Measurements from ENCODE around the gene CELSR1.
"Not testable (repeated sequence)": the region's sequence is repeated elsewhere in the genome, so short reads cannot be mapped to it uniquely, and the experiment has no call there.

The CELSR1 gene

GRCh38 chr22:46397951-46398350 lies 139.5 kb downstream of the CELSR1 start:
- no peak for ATAC-seq
- TF ChIP-seq OSR1 (CRISPR knock-in tag; IDR thresholded peaks at IDR 0.05), result no peak
- no peak for TF ChIP-seq TOX (CRISPR knock-in tag; IDR thresholded peaks at IDR 0.05; ENCODE audit: borderline replicate concordance)
- TF ChIP-seq POU6F1 (CRISPR knock-in tag; IDR thresholded peaks at IDR 0.05; ENCODE audit: borderline replicate concordance, low read depth), result no peak
- TF ChIP-seq ZNF8 (CRISPR knock-in tag; IDR thresholded peaks at IDR 0.05), result no peak
- TF ChIP-seq ZNF70 (CRISPR knock-in tag; IDR thresholded peaks at IDR 0.05), result no peak
- TF ChIP-seq TSHZ2 (CRISPR knock-in tag; IDR thresholded peaks at IDR 0.05), result no peak

- TF ChIP-seq RARB (CRISPR knock-in tag; IDR thresholded peaks at IDR 0.05), result no peak
- TF ChIP-seq ZNF8 (CRISPR knock-in tag; IDR thresholded peaks at IDR 0.05), result no peak
- no peak for TF ChIP-seq ZFP3 (CRISPR knock-in tag; IDR thresholded peaks at IDR 0.05)
- TF ChIP-seq OSR1 (CRISPR knock-in tag; IDR thresholded peaks at IDR 0.05), result no peak
- no peak for TF ChIP-seq ARNTL (CRISPR knock-in tag; IDR thresholded peaks at IDR 0.05; ENCODE audit: borderline replicate concordance, low read depth)
- TF ChIP-seq ZNF70 (CRISPR knock-in tag; IDR thresholded peaks at IDR 0.05), result no peak
- no peak for TF ChIP-seq TCF4 (CRISPR knock-in tag; IDR thresholded peaks at IDR 0.05; ENCODE audit: borderline replicate concordance)
- no peak for TF ChIP-seq TOX (CRISPR knock-in tag; IDR thresholded peaks at IDR 0.05; ENCODE audit: borderline replicate concordance)
- no peak for TF ChIP-seq ESRRG (CRISPR knock-in tag; IDR thresholded peaks at IDR 0.05)
- TF ChIP-seq SNAI2 (CRISPR knock-in tag; IDR thresholded peaks at IDR 0.05), result no peak
- TF ChIP-seq TSHZ2 (CRISPR knock-in tag; IDR thresholded peaks at IDR 0.05), result no peak
- no peak for TF ChIP-seq CSDC2 (CRISPR knock-in tag; IDR thresholded peaks at IDR 0.05)
- TF ChIP-seq, protein P1, sequence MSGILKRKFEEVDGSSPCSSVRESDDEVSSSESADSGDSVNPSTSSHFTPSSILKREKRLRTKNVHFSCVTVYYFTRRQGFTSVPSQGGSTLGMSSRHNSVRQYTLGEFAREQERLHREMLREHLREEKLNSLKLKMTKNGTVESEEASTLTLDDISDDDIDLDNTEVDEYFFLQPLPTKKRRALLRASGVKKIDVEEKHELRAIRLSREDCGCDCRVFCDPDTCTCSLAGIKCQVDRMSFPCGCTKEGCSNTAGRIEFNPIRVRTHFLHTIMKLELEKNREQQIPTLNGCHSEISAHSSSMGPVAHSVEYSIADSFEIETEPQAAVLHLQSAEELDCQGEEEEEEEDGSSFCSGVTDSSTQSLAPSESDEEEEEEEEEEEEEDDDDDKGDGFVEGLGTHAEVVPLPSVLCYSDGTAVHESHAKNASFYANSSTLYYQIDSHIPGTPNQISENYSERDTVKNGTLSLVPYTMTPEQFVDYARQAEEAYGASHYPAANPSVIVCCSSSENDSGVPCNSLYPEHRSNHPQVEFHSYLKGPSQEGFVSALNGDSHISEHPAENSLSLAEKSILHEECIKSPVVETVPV (CRISPR knock-in tag; IDR thresholded peaks at IDR 0.05), result no peak
- TF ChIP-seq ZNF565 (CRISPR knock-in tag; conservative IDR thresholded peaks at IDR 0.05; ENCODE audit: low read depth), result no peak
- no peak for TF ChIP-seq ZFP30 (CRISPR knock-in tag; IDR thresholded peaks at IDR 0.05)
- TF ChIP-seq PPARA (CRISPR knock-in tag; IDR thresholded peaks at IDR 0.05; ENCODE audit: borderline replicate concordance), result no peak
- no peak for TF ChIP-seq CREB5 (CRISPR knock-in tag; IDR thresholded peaks at IDR 0.05; ENCODE audit: low read depth)
- TF ChIP-seq BACH2 (CRISPR knock-in tag; IDR thresholded peaks at IDR 0.05; ENCODE audit: borderline replicate concordance), result no peak
- TF ChIP-seq ZC3H10 (CRISPR knock-in tag; IDR thresholded peaks at IDR 0.05), result no peak
- no peak for ATAC-seq
Measured at GRCh38 chr22:46397514-46397913, 139.9 kb downstream of the CELSR1 start.

DNA sequence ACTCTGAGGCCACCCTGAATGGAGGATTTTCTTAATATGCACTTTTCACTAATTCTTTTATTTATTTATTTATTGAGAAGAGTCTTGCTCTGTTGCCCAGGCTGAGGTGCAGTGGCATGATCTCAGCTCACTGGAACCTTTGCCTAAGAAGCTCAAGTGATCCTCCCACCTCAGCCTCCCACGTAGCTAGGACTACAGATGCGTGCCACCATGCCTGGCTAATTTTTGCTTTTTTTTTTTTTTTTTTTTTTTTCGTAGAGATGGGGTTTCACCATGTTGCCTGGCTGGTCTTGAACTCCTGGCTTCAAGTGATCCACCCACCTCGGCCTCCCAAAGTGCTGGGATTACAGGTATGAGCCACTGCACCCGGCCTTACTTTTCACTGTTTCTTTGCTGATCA lies 140.4 kb downstream of the CELSR1 start:
- not testable (repeated sequence) for ATAC-seq
